ENCODE measurements around the gene F11R. TPM values are rescaled to one million over a fixed set of nuclear protein-coding genes. Genes with fewer than 3 reads are reported as not detected.
"Not testable (repeated sequence)": the region's sequence is repeated elsewhere in the genome, so short reads cannot be mapped to it uniquely, and the experiment has no call there.

Gene F11R
- polyA plus RNA-seq, 1 experiment = 2.0 TPM

- peaks cover 3% of the 10 kb centered on the region; the same call in 1 of the 2 replicates for H3K9me3 ChIP-seq (ENCODE audit: control insufficient read depth, insufficient read depth, low read length)
- no peak for TF ChIP-seq CTCF (IDR thresholded peaks at IDR 0.05; ENCODE audit: low read depth, low read length)
- no peak overlapping the region for H3K27ac ChIP-seq (ENCODE audit: low read depth, low read length)
- ChIA-PET POLR2A (no interaction called here), CTCF (interaction anchor here (1.0 kb wide), 1 partner anchor 30 kb away, joined by 3 read pairs; no protein-coding TSS in a partner anchor)
- no peak for DNase-seq (ENCODE audit: low read depth, low spot score)
- H3K27me3 ChIP-seq (ENCODE audit: control insufficient read depth, insufficient read depth, low read length) = peaks cover 15% of the 10 kb centered on the region
- H3K4me3 ChIP-seq (ENCODE audit: low read depth, low read length) = no peak overlapping the region
Observed at GRCh38 chr1:161066694-161067093, 45.7 kb upstream of the F11R start.

- DNase-seq (ENCODE audit: low read depth, low spot score); H3K4me3 ChIP-seq (ENCODE audit: low read depth, low read length); H3K9me3 ChIP-seq (ENCODE audit: control insufficient read depth, insufficient read depth, low read length); H3K27ac ChIP-seq (ENCODE audit: low read depth, low read length); POLR2A ChIA-PET; CTCF ChIA-PET: not testable (repeated sequence)
- peaks cover 15% of the 10 kb centered on the region for H3K27me3 ChIP-seq (ENCODE audit: control insufficient read depth, insufficient read depth, low read length)
Observed at GRCh38 chr1:161065681-161066080, 44.7 kb upstream of the F11R start.

- CTCF ChIA-PET; H3K9me3 ChIP-seq (ENCODE audit: control insufficient read depth, insufficient read depth, low read length); H3K27ac ChIP-seq (ENCODE audit: low read depth, low read length); DNase-seq (ENCODE audit: low read depth, low spot score); H3K4me3 ChIP-seq (ENCODE audit: low read depth, low read length); POLR2A ChIA-PET: not testable (repeated sequence)
- H3K27me3 ChIP-seq (ENCODE audit: control insufficient read depth, insufficient read depth, low read length) = peaks cover 15% of the 10 kb centered on the region
Observed at GRCh38 chr1:161063936-161064335, 43.0 kb upstream of the F11R start.

GRCh38 chr1:161061419-161061818 lies 40.5 kb upstream of the F11R start:
- H3K4me3 ChIP-seq (ENCODE audit: low read depth, low read length) = no peak overlapping the region
- no peak for TF ChIP-seq CTCF (IDR thresholded peaks at IDR 0.05; ENCODE audit: low read depth, low read length)
- no peak for DNase-seq (ENCODE audit: low read depth, low spot score)
- ChIA-PET POLR2A (no interaction called here), CTCF (interaction anchor here (1.0 to 1.1 kb wide), 2 partner anchors 10 to 40 kb away, joined by 3 to 4 read pairs; no protein-coding TSS in a partner anchor)
- no peaks in the 10 kb centered on the region for H3K9me3 ChIP-seq (ENCODE audit: control insufficient read depth, insufficient read depth, low read length)
- no peak overlapping the region for H3K27ac ChIP-seq (ENCODE audit: low read depth, low read length)
- peaks cover 11% of the 10 kb centered on the region for H3K27me3 ChIP-seq (ENCODE audit: control insufficient read depth, insufficient read depth, low read length)

- ChIA-PET POLR2A (no interaction called here), CTCF (no interaction called here)
- DNase-seq (ENCODE audit: low read depth, low spot score) = no peak
Observed at GRCh38 chr1:161059293-161059692, 38.3 kb upstream of the F11R start.

GRCh38 chr1:161054805-161055204 lies 33.9 kb upstream of the F11R start:
- TF ChIP-seq CTCF (IDR thresholded peaks at IDR 0.05; ENCODE audit: low read depth, low read length) = 0 out of 2 replicates have a peak, but pooled peaks have one; percentile 9
- CTCF ChIA-PET = no interaction called here
- Histone ChIP-seq H3K9me3 (ENCODE audit: control insufficient read depth, insufficient read depth, low read length) (no peaks in the 10 kb centered on the region; the same call in 1 of the 2 replicates), H3K27me3 (ENCODE audit: control insufficient read depth, insufficient read depth, low read length) (no peaks in the 10 kb centered on the region), H3K27ac (ENCODE audit: low read depth, low read length) (no peak overlapping the region), H3K4me3 (ENCODE audit: low read depth, low read length) (no peak overlapping the region)
- no peak for DNase-seq (ENCODE audit: low read depth, low spot score)
- POLR2A ChIA-PET = interaction anchor here (1.1 kb wide), 1 partner anchor 10 kb away, joined by 4 read pairs; the partner anchor contains the start of gene USF1

More at GRCh38 chr1:161059293-161059692, 38.3 kb upstream of the F11R start:
- H3K4me3 ChIP-seq (ENCODE audit: low read depth, low read length) = no peak overlapping the region
- H3K9me3 ChIP-seq (ENCODE audit: control insufficient read depth, insufficient read depth, low read length) = no peaks in the 10 kb centered on the region
- peaks cover 5% of the 10 kb centered on the region for H3K27me3 ChIP-seq (ENCODE audit: control insufficient read depth, insufficient read depth, low read length)
- no peak overlapping the region for H3K27ac ChIP-seq (ENCODE audit: low read depth, low read length)
- TF ChIP-seq CTCF (IDR thresholded peaks at IDR 0.05; ENCODE audit: low read depth, low read length) = no peak
